ENCODE results near the gene PLCH1.

The PLCH1 gene

DNA sequence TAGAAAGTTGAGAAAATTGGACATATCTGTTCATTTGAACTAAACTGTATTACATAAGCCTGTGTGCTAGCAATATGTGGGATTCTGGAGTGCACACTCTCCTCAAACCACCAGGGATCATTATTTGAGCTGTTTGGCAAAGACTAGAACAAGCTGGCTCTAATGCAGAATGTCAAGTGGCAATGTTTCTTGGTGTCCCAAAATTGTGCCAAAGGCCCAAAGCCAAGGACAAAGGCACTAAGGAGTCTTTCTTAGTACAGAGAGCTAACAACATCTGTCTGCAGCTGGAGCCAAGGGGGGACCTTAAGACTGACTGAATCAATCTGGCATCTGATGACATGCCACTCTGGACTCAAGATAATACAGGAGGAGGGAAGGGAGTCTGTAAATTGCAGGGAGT lies 374.7 kb downstream of the PLCH1 start:
- TF ChIP-seq, protein P1, sequence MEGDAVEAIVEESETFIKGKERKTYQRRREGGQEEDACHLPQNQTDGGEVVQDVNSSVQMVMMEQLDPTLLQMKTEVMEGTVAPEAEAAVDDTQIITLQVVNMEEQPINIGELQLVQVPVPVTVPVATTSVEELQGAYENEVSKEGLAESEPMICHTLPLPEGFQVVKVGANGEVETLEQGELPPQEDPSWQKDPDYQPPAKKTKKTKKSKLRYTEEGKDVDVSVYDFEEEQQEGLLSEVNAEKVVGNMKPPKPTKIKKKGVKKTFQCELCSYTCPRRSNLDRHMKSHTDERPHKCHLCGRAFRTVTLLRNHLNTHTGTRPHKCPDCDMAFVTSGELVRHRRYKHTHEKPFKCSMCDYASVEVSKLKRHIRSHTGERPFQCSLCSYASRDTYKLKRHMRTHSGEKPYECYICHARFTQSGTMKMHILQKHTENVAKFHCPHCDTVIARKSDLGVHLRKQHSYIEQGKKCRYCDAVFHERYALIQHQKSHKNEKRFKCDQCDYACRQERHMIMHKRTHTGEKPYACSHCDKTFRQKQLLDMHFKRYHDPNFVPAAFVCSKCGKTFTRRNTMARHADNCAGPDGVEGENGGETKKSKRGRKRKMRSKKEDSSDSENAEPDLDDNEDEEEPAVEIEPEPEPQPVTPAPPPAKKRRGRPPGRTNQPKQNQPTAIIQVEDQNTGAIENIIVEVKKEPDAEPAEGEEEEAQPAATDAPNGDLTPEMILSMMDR (IDR thresholded peaks at IDR 0.05) = no peak

DNA sequence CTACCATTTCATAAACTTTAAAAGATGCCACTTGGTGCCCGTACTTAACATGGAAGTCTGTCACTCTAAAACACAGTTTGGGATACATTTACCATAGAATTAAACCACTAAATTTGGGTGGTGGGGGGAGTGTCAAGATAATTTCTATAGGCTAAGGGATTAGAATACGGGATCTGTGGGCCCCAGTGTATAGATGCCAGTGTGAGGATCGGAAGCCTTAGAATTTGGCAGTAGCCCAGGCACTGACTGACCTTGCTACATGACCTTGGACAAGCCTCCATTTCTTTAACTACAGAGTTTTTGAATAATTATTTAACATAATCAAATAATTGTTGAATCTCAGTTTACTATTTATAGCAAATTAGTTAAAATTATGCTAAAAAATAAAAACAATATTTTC lies 375.1 kb downstream of the PLCH1 start:
- TF ChIP-seq, protein P1 (IDR thresholded peaks at IDR 0.05) = no peak

DNA sequence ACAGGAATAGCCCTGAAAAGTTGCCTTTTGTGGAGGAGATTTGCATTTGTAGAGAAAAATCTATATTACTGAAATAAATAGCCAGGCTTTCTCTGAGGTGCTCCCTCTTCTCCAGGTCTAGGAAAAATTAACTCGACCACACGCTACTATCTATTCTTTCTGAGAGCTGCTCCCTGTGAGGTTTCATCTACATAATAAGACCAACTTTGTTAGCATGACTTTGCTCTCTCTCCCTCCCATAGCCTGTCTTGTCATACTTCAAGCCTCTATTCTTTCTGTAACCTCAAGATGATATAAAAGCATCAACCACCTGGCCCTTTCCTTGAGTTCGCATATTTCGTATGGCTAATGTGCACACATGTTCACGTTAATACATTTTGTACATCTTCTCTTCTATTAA lies 375.6 kb downstream of the PLCH1 start:
- TF ChIP-seq, protein P1 (IDR thresholded peaks at IDR 0.05) = no peak

DNA sequence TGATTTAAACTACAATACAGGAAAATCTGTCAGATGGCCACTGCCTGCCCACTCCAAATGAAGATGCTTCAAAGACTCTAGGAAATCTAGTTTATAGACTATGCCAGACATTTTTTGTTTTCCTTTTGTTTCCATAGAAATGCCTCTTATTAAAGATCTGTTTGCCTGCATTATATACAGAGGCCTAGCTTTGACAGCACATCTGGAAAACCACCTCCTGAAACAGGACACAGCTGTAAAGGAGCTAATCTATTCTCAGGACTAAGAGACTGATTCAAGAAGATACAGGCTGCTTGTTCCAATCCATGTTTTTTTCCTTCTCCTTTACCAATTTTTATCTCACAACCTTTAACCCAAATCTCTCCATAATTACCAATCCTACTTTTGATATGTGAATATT lies 376.1 kb downstream of the PLCH1 start:
- TF ChIP-seq, protein P1 (IDR thresholded peaks at IDR 0.05) = no peak

DNA sequence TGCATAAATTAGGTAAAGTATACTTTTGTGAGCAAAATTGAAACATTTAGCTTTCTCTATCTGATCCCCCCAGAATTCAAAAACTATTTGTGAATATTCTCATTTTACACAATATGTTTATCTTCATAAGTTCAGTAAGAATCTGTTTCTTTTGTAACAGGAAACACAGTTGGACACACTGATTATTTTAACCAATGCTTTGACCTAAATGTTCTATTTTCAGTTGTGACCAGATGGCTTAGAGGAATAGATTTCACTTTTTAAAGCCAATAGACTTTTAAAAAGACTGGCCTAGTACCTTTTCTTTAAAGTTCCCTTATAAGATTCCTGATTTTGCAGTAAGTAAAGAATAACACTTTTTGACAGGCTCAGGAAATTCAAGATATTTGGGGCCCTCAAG lies 377.4 kb downstream of the PLCH1 start:
- TF ChIP-seq, protein P1 (IDR thresholded peaks at IDR 0.05) = no peak

DNA sequence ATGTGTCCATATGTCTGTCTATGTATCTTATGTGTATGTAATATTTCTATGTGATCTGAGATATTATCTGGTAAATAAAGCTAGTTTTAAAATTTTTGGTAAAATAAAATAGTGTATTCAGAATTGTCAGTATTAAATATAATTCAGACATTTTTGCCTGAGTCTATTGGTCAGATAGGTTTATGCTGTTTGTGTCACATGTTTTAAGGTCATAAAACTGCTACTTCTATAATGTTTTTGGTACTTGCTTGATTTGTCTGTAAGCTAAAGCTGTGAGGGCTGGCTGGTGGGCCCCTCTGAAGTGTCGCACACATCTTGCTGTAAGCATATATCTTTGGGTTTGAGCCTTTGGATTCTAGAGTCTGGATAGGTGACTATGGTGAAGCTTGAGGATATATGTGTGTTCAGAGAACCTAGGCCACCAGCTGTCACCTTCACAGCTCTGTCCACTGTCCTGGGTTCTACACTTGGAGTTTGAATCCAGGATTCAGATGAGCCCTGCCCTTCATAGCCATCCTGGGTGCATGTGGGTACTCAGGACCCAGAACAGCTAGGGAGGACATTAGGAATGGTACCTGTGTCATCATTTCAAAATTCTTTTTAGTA lies 379.6 kb downstream of the PLCH1 start:
- TF ChIP-seq, protein P1 (IDR thresholded peaks at IDR 0.05) = no peak

DNA sequence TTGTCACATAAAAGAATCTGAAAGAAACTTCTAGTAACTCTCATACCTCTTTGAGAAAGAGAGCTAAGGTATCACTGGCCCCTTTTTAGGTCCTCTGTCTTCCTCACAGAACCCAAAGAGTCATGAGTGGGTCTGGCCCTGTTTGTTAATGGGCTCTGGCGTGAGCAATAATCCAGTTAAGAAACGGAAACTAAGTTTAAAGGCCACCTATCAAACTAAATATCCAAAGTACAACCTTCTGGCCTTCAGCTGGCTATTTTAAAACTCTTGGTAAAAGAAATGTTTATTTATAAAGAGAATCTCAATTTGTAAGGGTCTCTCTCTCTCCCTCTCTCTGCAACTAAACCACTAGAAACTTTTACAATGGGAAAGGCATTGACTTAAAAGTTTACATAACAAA lies 380.4 kb downstream of the PLCH1 start:
- TF ChIP-seq, protein P1 (IDR thresholded peaks at IDR 0.05) = no peak

DNA sequence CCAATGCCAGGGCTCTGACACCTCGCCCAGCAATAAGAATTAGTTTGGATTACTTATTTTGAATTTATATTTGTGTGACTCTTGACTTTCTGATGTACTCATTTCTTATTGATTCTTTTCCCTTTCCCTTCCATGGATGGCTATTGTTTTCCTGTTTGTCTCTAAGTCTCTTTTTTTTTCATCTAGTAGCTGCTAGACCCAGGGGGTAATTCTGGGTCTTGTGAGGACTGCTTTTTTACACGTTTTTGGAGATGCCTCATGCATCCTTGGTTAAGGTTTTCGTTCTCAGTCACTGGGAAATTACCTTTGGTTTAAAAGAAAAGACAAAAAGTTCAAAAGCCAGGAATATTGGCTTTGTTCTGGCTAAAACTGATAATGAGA lies 381.2 kb downstream of the PLCH1 start:
- TF ChIP-seq, protein P1 (IDR thresholded peaks at IDR 0.05) = no peak

All from LNCAP (cell line).